ENCODE data around the gene CTNND2.

Gene CTNND2

GRCh38 chr5:11509793-11510192 is 394.5 kb downstream of the CTNND2 start:
- DNase-seq = no peak

- no peak for DNase-seq
These were observed 396.9 kb downstream of the CTNND2 start for GRCh38 chr5:11507156-11507910.

- no peak for DNase-seq
These were observed 399.4 kb downstream of the CTNND2 start for GRCh38 chr5:11504886-11505193.

GRCh38 chr5:11504065-11504885 is 400.0 kb downstream of the CTNND2 start:
- no peak for DNase-seq

GRCh38 chr5:11502783-11503182 is 401.5 kb downstream of the CTNND2 start:
- DNase-seq = no peak

GRCh38 chr5:11497651-11498050 is 406.6 kb downstream of the CTNND2 start:
- DNase-seq = no peak

- no peak for DNase-seq
These were observed 408.0 kb downstream of the CTNND2 start for GRCh38 chr5:11496137-11496719.

- DNase-seq = no peak
These were observed 409.9 kb downstream of the CTNND2 start for GRCh38 chr5:11494340-11494739.

- no peak for DNase-seq
These were observed 412.7 kb downstream of the CTNND2 start for GRCh38 chr5:11491404-11492075.

GRCh38 chr5:11483630-11484029 is 420.6 kb downstream of the CTNND2 start:
- DNase-seq = no peak

GRCh38 chr5:11482011-11482410 is 422.2 kb downstream of the CTNND2 start:
- no peak for DNase-seq

GRCh38 chr5:11477786-11478185 is 426.5 kb downstream of the CTNND2 start:
- no peak for DNase-seq

GRCh38 chr5:11476866-11477265 is 427.4 kb downstream of the CTNND2 start:
- no peak for DNase-seq

- DNase-seq = no peak
These were observed 435.8 kb downstream of the CTNND2 start for GRCh38 chr5:11468334-11469039.

- no peak for DNase-seq
These were observed 436.7 kb downstream of the CTNND2 start for GRCh38 chr5:11467588-11467987.

- DNase-seq = no peak
These were observed 444.5 kb downstream of the CTNND2 start for GRCh38 chr5:11459716-11460115.

GRCh38 chr5:11455505-11455904 is 448.7 kb downstream of the CTNND2 start:
- no peak for DNase-seq

GRCh38 chr5:11452852-11453251 is 451.4 kb downstream of the CTNND2 start:
- DNase-seq = no peak

GRCh38 chr5:11449966-11450365 is 454.3 kb downstream of the CTNND2 start:
- DNase-seq = no peak

GRCh38 chr5:11449217-11449616 is 455.0 kb downstream of the CTNND2 start:
- no peak for DNase-seq

- no peak for DNase-seq
These were observed 460.4 kb downstream of the CTNND2 start for GRCh38 chr5:11443831-11444230.

- DNase-seq = no peak
These were observed 472.1 kb downstream of the CTNND2 start for GRCh38 chr5:11432116-11432515.

- DNase-seq = no peak
These were observed 475.0 kb downstream of the CTNND2 start for GRCh38 chr5:11429254-11429653.

Data from MV-4-11 (cell line).